NCI-H748 (cell line): ENCODE data around the gene SEC24C.
"Not testable (repeated sequence)": the region's sequence is repeated elsewhere in the genome, so short reads cannot be mapped to it uniquely, and the experiment has no call there.

Source experiments
- DNase-seq: peaks from one replicate; lab custom pipeline; 2025; ENCODE audit not compliant: unreplicated experiment; lab: John Stamatoyannopoulos, UW

The SEC24C gene

GRCh38 chr10:73730153-73730906 lies 13.8 kb upstream of the SEC24C start:
- DNase-seq, result peak; percentile 86

GRCh38 chr10:73731588-73732375 lies 12.4 kb upstream of the SEC24C start:
- no peak for DNase-seq

- DNase-seq, result no peak
Measured at GRCh38 chr10:73732426-73732825, 11.7 kb upstream of the SEC24C start.

- DNase-seq, result no peak
Measured at GRCh38 chr10:73732931-73733623, 11.1 kb upstream of the SEC24C start.

GRCh38 chr10:73734028-73734720 lies 10.0 kb upstream of the SEC24C start:
- DNase-seq, result no peak

- no peak for DNase-seq
Measured at GRCh38 chr10:73734796-73735305, 9.3 kb upstream of the SEC24C start.

GRCh38 chr10:73740501-73741254 lies 3.5 kb upstream of the SEC24C start:
- not testable (repeated sequence) for DNase-seq

GRCh38 chr10:73742454-73742734 lies 1.8 kb upstream of the SEC24C start:
- no peak for DNase-seq

- DNase-seq, result no peak
Measured at GRCh38 chr10:73743327-73743904, 756 bp upstream of the SEC24C start.

GRCh38 chr10:73744664-73744975 lies 448 bp downstream of the SEC24C start:
- peak; percentile 49 for DNase-seq

- no peak for DNase-seq
Measured at GRCh38 chr10:73746721-73747120, 2.5 kb downstream of the SEC24C start.

GRCh38 chr10:73750819-73751218 lies 6.6 kb downstream of the SEC24C start:
- DNase-seq, result no peak

GRCh38 chr10:73756183-73756582 lies 12.0 kb downstream of the SEC24C start:
- DNase-seq, result no peak

GRCh38 chr10:73758704-73759511 lies 14.7 kb downstream of the SEC24C start:
- DNase-seq, result peak; percentile 67

- DNase-seq, result peak; percentile 69
Measured at GRCh38 chr10:73759512-73760115, 15.4 kb downstream of the SEC24C start.

- no peak for DNase-seq
Measured at GRCh38 chr10:73761781-73762180, 17.6 kb downstream of the SEC24C start.

GRCh38 chr10:73762915-73763314 lies 18.7 kb downstream of the SEC24C start:
- no peak for DNase-seq

GRCh38 chr10:73763343-73763742 lies 19.2 kb downstream of the SEC24C start:
- DNase-seq, result no peak

- DNase-seq, result no peak
Measured at GRCh38 chr10:73765066-73765465, 20.9 kb downstream of the SEC24C start.
